Fibroblast of mammary gland (primary cell): ENCODE measurements around the gene TMEM260.

Source experiments
- DNase-seq: peaks from one replicate; pipeline ENCODE4 v3.0.0-alpha.2; 2010; ENCODE audit warnings: low read depth
- H3K4me3 ChIP-seq: 2 replicates; pipeline ENCODE4 v1.5.1; 2011; ENCODE audit warnings: low read depth, mild to moderate bottlenecking, low read length, moderate library complexity; ENCODE audit not compliant: control insufficient read depth
- TF ChIP-seq, protein P1 (sequence below): conservative IDR thresholded peaks from 2 replicates; pipeline ENCODE4 v1.5.1; 2011; ENCODE audit warnings: low read depth, low read length, inconsistent platforms; ENCODE audit not compliant: control insufficient read depth, insufficient read depth

The TMEM260 gene

DNA sequence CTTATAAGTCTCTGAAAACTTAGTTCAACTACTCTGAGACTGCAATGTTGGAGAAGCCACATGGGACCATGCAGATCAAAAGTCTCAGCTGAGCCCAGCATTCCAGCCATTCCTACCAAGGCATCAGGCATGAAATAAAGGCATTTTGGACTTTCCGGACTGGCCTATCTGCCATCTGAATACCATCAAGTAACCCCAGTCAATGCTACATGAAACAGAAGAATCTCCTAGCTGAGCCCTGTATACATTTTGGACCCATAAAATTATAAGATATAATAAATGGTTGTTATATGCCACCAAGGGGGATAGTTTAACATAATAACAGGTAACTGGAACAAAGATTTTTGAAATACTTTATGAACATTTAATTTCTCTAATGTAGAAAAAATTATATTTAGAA, 9.3 kb upstream of the TMEM260 start:
- no peak overlapping the region for H3K4me3 ChIP-seq
- TF ChIP-seq, protein P1, sequence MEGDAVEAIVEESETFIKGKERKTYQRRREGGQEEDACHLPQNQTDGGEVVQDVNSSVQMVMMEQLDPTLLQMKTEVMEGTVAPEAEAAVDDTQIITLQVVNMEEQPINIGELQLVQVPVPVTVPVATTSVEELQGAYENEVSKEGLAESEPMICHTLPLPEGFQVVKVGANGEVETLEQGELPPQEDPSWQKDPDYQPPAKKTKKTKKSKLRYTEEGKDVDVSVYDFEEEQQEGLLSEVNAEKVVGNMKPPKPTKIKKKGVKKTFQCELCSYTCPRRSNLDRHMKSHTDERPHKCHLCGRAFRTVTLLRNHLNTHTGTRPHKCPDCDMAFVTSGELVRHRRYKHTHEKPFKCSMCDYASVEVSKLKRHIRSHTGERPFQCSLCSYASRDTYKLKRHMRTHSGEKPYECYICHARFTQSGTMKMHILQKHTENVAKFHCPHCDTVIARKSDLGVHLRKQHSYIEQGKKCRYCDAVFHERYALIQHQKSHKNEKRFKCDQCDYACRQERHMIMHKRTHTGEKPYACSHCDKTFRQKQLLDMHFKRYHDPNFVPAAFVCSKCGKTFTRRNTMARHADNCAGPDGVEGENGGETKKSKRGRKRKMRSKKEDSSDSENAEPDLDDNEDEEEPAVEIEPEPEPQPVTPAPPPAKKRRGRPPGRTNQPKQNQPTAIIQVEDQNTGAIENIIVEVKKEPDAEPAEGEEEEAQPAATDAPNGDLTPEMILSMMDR, result no peak
- no peak for DNase-seq

- TF ChIP-seq, protein P1, result no peak
- DNase-seq, result peak; percentile 9
- peak overlapping the region; percentile 94 for H3K4me3 ChIP-seq
Observed at GRCh38 chr14:56580221-56580711, 668 bp downstream of the TMEM260 start.

DNA sequence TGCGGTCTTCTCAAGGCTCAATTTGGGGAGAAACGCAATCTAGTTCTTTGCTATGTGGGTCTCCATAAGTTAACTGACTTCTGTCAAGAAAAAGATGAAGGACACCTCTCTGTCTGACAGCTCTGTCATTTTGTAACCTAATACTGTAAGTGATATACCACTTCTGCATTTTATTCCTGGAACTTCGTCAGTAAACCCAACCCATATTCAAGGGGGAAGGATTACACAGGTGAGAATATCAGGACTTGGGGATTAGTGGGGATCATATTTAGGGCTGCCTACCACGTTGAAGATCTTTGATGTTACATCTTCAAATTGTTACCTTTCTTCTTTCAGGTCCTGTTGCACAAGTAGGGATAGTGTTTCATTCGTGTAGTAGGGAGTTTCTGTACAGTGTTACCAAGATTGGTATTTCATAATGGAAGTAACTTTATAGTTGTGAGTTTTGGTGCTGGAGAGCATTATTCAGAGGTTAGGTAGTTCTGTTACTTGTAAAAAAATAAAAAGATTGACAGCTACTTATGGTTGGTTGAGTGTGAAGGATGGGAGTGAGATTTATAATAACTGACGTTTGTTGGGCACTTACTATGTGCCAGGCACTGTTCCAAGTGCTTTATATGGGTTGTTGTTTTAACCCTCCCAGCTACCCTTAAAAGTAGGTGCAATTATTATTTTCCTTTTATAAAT, 1.6 kb downstream of the TMEM260 start:
- DNase-seq, result no peak
- H3K4me3 ChIP-seq, result no peak overlapping the region
- TF ChIP-seq, protein P1, result no peak

- TF ChIP-seq, protein P1, result no peak
- no peak overlapping the region for H3K4me3 ChIP-seq
- DNase-seq, result peak; percentile 12
Observed at GRCh38 chr14:56585461-56586084, 6.0 kb downstream of the TMEM260 start.

DNA sequence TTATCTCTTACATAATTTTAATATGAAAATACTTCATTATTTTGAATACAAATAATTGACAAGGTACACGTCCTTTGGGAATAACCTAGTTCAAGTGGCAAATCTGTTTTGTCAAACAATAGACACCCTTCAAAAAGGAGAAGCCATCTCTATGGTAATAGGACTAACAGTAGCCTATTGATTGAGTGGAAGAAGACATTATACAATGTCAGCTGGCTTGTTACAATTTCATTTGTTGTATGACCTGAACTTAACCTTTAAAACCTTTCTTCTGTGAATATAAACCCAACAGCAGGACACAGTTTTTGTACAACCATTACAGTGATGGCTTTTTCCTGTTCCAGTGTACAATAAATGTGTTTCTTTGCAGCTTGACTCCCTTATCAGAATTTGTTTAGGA, 8.1 kb downstream of the TMEM260 start:
- H3K4me3 ChIP-seq, result no peak overlapping the region
- TF ChIP-seq, protein P1, result no peak
- DNase-seq, result no peak

GRCh38 chr14:56590535-56590960, 10.9 kb downstream of the TMEM260 start:
- DNase-seq, result no peak
- TF ChIP-seq, protein P1, result no peak
- H3K4me3 ChIP-seq, result no peak overlapping the region
